ENCODE measurements around the gene GNAL. TPM values are rescaled to one million over a fixed set of nuclear protein-coding genes. Genes with fewer than 3 reads are reported as not detected.

GNAL gene
- total RNA-seq, 1 experiment from 2014 or later: 24.0 TPM

- H3K36me3 Mint-ChIP-seq (ENCODE audit: insufficient read depth in 1 of 3, low read depth in 3 of 3): peaks cover 29 to 59% (median 42%) of the 10 kb centered on the region in 3 experiments
- Histone ChIP-seq H2AK5ac (ENCODE audit: insufficient read length, low read length) (no peak overlapping the region), H3K9me3 (ENCODE audit: control insufficient read depth, low read depth, low read length) (no peaks in the 10 kb centered on the region), H2BK12ac (ENCODE audit: insufficient read length, low read depth, low read length) (no peak overlapping the region), H4K20me1 (ENCODE audit: control insufficient read depth, insufficient read depth, insufficient read length) (no peaks in the 10 kb centered on the region), H3K4ac (ENCODE audit: low read depth, low read length) (no peak overlapping the region), H3K23ac (ENCODE audit: insufficient read length, low read depth, low read length) (no peak overlapping the region), H3K27ac (ENCODE audit: insufficient read length, low read depth, low read length) (no peak overlapping the region), H3K18ac (ENCODE audit: insufficient read length, low read depth, low read length) (no peak overlapping the region), H3K14ac (ENCODE audit: insufficient read depth, low read length) (no peak overlapping the region), H2BK120ac (ENCODE audit: low read depth, low read length, poor library complexity, severe bottlenecking) (no peak overlapping the region), H4K91ac (ENCODE audit: insufficient read length, low read depth, low read length) (no peak overlapping the region), H4K8ac (replicated peaks; ENCODE audit: insufficient read length, low read depth, low read length) (no peak overlapping the region), H3T11ph (ENCODE audit: low read length) (no peak overlapping the region), H3K27me3 (ENCODE audit: insufficient read depth, low read length) (no peaks in the 10 kb centered on the region), H2BK20ac (ENCODE audit: low read depth, low read length, poor library complexity, severe bottlenecking) (no peak overlapping the region), H3K56ac (ENCODE audit: insufficient read length, low read depth, low read length) (no peak overlapping the region), H3K23me2 (ENCODE audit: insufficient read length, low read depth, low read length, poor library complexity, severe bottlenecking) (no peaks in the 10 kb centered on the region), H3K79me1 (ENCODE audit: insufficient read depth, low read depth, low read length, poor library complexity, severe bottlenecking) (no peaks in the 10 kb centered on the region), H3K4me2 (ENCODE audit: insufficient read depth, insufficient read length, low read length) (no peak overlapping the region), H4K5ac (ENCODE audit: insufficient read length, low read depth, low read length) (no peak overlapping the region), H3K79me2 (ENCODE audit: insufficient read depth, low read length) (no peaks in the 10 kb centered on the region), H2BK5ac (ENCODE audit: insufficient read length, low read length) (no peak overlapping the region), H3K9ac (ENCODE audit: extremely low read depth, insufficient read length, low read length) (no peak overlapping the region), H3K4me1 (ENCODE audit: insufficient read depth, low read length) (peaks cover 6% of the 10 kb centered on the region), H2BK15ac (ENCODE audit: low read depth, low read length) (no peak overlapping the region), H2AFZ (ENCODE audit: low read length) (no peak overlapping the region)
- peak; percentile 56 for TF ChIP-seq CTCF (conservative IDR thresholded peaks at IDR 0.05)
- H3K27ac Mint-ChIP-seq: no peak overlapping the region; a peak in 2 of 7 replicates
- no peaks in the 10 kb centered on the region for H3K27me3 Mint-ChIP-seq (ENCODE audit: low read depth)
- H3K9me3 Mint-ChIP-seq: peaks cover 3% of the 10 kb centered on the region in 2 experiments; a peak in 3 of 5 replicates
- H3K4me3 Mint-ChIP-seq: no peak overlapping the region
- no peak for DNase-seq
- WGBS (ENCODE audit: extremely low coverage, insufficient read length, low lambda C conversion rate): no CpG with 5 or more reads among the region's 13 CpGs
- peaks cover 10 to 11% of the 10 kb centered on the region in 2 experiments for H3K4me1 Mint-ChIP-seq
Measured at GRCh38 chr18:11872479-11873136, 183.5 kb downstream of the GNAL start.
